CD4-positive, alpha-beta T cell treated with Interleukin-15 for 4 hours (primary cell): ENCODE data around the gene NAPSA.
"Not testable (repeated sequence)": the region's sequence is repeated elsewhere in the genome, so short reads cannot be mapped to it uniquely, and the experiment has no call there.

ENCODE experiments used
- DNase-seq: peaks from one replicate; pipeline ENCODE4 v3.0.0-alpha.2; 2020; ENCODE audit warnings: low spot score

Gene NAPSA

DNA sequence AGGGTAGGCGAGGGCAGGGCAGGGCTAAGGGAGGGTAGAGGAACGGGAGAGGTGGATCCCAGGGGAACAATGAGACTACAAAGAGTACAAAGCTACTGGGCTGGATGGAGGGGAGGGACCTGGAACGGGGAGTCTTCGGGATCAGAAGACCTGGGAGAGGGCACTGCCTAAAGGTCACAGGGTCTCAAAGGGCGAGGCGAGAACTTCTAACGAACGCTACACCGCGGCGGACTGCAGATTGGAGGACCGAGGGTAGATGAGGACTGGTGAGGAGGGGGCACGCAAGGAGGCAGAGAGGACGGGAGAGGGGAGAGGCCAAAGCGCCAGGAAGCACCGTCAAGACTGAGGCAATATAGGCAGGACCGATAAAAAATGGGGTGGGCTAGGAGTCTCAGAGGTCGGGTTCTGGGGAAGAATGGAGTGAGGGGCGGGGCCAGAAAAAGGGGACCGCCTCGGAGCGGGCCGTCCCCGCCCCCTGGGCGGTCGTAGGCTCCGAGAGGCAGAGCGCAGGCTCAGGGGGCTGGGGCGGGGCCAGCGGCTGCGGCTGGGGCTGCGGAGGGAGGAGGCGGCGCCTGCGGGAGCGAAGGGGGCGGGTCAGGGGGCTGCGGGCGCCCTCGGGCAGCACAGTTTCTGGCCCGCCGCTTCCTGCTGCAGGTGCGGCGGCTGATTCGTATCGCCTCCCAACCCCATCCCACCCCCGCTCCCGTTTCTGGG is 34.9 kb downstream of the NAPSA start:
- peak; percentile 66 for DNase-seq

DNA sequence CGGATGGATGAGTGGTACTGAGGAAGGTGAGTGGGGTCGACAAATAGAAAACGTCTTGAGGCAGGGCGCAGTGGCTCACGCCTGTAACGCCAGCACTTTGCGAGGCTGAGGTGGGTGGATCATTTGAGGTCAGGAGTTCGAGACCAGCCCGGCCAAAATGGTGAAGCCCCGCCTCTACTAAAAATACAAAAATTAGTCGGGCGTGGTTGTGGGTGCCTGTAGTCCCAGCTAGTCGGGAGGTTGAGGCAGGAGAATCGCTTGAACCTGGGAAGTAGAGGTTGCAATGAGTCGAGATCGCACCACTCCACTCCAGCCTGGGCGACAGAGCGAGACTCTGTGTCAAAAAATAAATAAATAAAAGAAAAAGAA is 35.5 kb downstream of the NAPSA start:
- DNase-seq: not testable (repeated sequence)

DNA sequence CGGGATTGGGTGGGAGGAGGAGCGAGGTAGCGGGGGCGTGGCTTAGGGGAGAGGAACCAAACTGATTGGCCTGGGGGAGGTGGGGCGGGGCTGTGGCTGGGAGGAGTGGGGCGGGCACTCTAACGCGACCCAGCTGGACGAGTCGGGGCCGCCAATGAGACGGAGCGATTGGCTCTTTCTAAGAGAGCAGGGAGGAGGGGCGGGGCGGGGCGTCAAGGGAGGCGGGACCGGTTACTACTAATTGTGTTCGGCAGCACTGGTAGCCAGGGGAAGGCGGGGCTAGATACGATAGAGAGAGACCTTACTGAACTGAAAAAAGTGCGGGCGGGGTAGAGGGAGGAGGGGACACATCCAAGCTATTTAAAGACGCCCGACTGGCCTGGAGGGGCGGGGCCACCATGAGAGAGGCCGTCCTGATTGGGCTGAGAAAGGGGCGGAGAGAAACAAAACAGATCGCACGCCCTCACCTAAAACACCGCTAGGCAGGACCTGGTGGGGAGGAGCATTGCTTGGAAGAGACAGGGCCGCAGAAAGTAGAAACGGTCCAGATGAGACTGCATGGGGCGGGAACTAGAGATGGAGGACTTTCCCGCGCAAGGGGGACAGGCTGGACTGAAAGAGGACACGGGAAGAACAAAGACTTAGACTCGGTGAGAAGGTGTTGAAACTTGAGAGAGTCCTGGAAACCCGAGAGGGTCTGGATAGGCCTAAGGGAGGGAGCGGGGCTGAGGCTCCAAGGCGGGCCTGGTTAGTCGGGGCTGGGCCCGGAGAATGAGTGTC is 36.1 kb downstream of the NAPSA start, which contains the start of gene KCNC3:
TSS of gene KCNC3 (minus strand) at position 232 of the 780 bp plus-strand sequence. CDS start 295 bp downstream, outside the sequence.
- peak; percentile 89 for DNase-seq

DNA sequence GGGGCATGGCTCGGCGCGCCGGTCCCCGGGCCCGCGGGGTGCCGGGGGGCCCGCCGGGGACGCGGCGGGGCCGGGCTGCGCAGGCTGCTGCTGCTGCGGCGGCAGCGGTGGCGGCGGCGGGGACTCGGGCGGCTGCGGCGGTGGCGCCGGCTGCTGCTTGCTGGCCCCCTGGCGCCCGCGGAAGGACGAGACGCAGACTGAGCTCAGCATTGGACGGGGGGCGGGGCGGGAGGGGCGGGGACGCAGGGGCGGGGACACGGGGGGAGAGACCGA is 36.6 kb downstream of the NAPSA start:
- no peak for DNase-seq

DNA sequence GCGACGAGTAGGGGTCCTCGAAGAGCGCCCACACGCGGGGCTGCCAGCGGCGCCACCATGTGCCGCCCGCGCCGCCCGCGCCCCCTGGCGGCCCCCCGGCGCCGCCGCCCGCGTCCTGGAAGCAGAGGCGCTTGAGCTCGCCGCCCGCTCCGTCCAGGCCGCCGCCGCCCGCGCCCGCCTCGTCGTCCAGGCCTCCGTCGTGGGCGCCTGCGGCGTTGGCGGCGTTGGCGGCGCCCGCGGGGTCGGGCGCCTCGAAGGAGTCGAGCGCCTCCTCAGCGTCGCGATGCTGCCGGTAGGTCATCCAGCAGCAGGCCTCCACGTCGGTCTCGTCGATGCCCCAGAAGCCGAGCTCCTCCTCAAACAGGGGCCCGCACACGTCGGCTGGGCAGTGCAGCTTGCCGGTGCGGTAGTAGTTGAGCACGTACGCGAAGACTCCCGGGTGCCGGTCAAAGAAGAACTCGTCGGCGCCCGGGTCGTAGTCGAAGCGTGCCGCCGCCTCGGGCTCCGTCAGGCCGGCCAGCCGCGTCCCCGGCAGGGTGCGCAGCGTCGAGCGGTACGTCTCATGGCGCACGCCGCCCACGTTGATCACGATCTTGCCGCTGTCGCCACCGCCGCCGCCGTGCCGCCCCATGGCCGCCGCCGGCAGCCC is 37.1 kb downstream of the NAPSA start:
- DNase-seq: no peak

DNA sequence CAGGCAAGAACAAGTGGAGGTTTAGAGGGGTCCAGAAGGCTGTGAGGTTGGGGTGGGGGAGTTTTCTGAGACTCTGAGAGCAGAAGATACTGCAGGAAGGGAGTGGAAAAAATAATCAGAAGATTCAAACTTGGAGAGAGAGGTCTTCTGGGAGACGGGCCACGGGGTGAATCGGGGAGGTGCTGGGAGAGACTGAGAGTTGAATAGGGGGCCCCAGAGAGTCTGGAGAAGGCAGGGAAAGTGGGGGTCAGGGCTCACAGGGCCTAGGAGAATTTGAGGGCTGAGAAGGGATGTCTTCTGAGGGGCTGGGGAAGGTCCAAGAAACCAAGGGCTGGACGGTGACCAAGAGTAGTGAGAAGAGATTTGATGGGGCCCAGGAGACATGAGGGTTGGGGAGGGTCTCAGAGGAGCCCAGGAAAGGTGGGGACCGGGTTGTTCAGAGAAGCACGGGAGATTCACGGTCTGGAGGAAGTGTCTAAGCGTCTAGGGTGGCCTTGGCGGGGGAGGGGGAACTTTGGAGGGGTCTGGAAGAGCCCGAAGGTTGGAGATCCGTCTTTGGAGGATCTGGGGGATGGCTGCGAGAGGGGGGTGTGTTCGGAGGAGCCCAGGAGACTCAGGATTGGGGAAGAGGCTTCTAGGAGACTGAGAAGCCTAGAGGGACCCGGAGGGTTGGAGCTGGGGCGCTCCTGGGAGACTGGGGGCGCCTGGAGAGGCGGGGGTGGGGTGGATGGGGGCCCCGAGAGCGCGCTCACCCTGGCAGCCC is 37.8 kb downstream of the NAPSA start:
- DNase-seq: no peak

DNA sequence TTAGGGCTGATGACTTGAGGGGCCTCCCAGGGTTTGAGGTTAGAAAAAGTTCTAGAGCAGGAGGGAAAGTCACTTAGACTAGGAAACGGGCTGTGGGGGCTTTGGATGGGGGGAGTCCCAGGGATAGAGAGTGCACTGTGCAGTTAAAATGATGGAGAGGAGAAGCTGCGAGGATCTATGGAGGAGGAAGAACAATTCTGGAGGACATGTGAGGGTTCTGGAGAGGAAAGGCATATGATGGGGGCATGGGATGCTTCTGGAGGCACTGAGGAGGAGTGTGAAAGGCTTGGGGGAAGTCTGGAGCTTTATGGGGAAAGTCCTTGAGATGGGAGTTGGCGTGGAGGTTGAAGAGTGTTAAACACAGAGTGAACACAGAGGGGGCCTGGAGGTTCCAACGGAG is 38.4 kb downstream of the NAPSA start:
- no peak for DNase-seq

DNA sequence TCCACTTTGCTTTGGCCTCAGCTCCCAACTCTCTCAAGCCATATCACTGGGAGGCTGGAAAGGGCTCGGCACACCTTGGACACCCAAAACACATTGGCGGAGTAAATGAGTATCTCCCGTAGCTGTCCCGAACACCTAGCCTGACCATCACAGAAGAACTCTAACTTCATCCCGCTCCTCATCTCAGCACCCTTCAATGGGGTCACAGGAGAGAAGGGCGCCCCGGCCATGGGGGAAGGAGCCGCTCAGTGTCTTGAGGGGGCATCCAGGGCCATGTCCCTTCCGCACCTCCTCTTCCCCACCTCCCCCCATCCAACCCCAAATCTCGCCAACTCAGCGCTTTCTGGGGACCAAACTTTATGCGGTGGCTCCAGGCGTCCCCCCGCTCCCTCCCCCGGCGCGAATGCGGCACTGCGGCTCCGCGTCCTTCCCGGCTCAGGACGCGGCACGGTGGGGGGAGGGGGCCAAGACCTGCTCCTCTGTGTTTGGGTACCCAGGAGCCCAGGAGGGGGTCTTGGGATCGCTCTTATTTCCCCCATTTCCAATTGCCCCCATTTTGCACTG is 39.3 kb downstream of the NAPSA start:
- DNase-seq: no peak

DNA sequence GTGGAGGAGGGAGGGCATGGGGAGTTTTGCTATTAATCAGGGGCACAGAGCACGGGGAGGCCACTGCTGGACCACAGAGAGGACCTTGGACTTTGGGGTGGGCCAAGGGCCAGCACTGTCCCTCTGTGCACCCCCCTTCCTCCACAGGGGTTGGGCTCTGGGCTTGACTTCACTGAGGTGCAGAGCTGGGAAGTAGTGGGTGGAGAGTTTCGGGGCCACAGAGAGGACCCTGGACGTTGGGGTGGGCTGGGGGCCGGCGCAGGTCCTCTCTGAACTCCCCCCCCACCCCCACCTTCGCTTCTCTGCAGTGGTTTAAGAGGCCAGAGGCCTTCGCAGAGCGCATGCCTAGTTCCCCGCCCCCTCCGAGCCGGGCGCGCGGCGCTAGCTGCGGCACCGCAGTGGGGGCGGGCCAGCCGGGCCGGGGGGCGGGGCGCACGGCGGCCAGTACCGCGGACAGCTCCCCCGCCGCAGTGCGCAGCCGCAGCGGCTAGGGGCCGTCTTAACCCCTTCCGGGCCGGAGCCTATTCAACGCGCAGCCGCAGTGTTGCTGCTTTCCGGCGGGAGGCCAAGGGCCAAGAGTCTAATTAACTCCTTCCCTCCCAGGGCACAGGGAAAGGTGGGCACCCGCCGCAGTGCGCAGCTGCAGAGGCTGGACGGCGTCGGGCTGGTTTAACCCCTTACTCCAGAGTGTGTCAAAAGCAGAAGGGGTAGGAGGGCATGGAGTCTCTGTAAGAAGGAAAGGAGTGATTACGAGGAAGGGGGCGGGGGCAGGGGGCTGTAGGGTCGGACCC is 39.9 kb downstream of the NAPSA start:
- DNase-seq: peak; percentile 56

DNA sequence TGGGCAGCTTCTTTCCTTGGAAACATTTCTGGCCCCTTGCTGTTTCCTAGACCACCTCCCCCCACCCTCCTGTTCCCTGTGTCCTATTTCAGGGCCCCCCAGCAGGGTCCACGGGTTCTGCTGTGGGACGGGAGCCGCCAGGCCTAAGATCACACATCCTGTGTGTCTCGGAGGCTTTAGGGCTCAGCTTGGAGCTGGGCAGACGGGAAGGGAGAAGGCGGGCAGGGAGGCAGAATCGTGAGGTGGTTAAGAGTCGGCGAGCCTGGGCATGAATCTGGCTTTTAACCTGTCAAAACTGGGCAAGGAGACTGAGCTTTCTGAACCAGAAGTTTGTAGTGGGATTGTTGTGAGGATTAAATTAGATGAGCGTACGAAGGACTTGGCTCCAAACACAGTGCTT is 41.1 kb downstream of the NAPSA start:
- DNase-seq: no peak

DNA sequence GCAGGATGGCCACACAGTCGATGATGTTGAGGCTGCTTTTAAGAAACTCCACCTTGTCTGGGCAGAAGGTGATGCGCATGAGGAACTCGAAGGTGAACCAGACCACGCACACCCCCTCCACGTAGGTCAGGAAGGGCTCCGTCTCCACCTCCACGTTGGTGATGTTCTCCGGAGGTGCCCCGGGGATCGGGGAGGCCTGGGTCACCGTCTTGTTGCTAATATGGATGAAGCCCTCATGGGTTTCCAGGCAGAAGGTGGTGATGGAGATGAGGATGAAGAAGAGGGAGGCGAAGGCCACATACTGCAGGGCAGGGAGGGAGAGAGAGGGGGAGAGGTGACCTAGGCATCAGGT is 41.7 kb downstream of the NAPSA start:
- no peak for DNase-seq

DNA sequence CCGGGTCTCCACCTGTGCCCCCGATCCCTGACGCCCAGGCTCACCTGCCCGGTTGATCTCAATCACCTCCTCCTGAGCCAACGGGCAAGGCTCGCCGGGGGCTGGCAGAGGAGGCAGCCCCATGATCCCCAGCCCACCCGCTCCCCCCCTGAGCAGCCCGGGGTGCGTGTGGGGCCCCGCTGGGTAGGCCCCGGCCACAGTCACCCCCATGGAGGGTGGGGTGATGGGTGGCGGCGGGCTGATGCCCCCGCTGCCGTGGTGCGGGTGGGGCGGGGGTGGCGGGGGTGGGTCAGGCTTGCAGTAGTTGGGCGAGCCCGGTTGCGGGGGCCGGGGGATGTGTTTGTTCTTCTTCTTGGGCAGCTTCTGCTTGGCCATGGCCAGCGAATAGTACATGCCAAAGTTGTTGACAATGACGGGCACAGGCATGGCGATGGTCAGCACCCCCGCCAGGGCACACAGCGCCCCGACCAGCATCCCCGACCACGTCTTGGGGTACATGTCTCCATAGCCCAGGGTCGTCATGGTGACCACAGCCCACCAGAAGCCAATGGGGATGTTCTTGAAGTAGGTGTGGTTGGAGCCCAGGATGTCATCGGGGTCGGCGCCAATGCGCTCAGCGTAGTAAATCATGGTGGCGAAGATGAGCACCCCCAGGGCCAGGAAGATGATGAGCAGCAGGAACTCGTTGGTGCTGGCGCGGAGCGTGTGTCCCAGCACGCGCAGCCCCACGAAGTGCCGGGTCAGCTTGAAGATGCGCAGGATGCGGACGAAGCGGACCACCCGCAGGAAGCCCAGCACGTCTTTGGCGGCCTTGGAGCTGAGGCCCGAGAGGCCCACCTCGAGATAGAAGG is 42.3 kb downstream of the NAPSA start:
- no peak for DNase-seq

DNA sequence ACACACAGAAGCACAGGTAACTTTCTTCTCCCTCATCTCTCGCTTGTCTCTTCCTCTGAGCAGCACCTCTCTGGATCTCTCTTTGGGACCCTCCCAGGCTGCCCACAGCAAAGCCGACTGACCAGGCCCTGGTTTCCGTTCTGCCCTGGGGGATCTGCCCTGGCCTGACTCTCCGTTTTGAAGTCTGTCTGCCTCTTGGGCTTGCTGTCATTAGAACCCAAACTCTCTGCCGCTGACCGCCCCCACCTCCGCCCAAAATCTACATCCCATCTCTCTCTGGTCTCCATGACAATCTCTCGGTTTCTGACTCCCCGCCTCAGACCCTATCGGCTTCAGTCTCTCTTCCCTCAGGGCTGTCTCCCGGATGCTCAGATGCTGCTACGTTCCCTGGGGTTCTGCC is 43.2 kb downstream of the NAPSA start:
- no peak for DNase-seq

DNA sequence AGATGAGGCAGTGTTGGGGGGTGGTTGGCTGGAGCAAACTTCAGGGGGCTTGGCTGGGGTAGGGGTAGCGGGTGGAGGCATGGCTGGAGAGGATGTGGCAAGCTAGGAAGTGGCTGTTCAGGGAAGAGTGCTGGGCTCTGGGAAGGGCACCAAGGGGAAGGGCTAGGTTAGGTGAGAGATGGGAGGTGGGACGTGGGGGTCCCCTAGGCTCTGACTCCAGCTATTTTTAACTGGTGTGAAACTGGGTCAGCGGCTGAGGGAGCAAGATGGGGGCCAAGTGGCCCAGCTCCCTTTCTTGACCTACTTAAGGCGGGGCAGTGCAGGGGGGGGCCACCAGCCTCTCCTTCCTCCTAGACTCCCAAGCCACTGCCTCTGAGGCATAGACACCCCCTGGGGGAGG is 43.6 kb downstream of the NAPSA start:
- DNase-seq: no peak

DNA sequence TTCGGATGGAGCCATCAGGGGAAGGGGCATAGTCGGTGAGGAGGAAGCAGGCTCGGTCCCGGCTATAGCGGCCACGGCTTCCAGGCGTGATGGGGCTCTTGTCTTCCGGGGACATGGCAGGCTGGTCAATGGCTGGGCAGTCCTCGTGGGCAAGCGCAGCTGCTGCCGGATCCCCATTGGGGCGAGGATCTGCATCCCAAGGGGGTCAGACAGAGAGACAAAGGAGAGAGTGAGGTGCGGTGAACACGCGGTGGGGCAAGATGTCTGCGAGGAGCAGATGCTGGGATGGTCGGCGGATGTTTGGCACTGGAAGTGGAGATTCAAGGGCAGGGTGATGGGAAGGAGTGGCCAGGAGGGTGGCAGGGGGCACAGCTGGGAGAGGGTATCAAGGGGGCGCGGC is 44.8 kb downstream of the NAPSA start:
- DNase-seq: no peak

DNA sequence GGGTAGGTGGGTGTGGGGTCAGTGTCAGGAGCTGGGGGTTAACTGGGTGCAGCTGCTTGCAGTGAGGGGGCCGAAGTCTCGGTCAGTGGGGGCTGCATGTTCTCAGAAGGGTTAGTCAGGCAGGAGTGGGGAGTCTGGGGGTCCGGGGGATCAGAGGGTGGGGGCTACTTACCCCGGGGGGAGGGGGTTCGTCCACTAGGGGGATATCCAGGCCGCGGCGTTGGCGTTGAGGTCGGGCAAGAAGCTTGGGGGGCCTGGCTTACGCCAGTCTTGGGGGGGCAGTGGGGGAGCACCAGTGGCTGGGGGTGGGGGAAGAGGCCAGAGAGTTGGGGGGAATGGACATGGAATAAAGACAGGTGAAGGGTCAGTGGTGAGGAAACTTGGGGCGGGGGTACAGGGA is 45.4 kb downstream of the NAPSA start:
- no peak for DNase-seq

DNA sequence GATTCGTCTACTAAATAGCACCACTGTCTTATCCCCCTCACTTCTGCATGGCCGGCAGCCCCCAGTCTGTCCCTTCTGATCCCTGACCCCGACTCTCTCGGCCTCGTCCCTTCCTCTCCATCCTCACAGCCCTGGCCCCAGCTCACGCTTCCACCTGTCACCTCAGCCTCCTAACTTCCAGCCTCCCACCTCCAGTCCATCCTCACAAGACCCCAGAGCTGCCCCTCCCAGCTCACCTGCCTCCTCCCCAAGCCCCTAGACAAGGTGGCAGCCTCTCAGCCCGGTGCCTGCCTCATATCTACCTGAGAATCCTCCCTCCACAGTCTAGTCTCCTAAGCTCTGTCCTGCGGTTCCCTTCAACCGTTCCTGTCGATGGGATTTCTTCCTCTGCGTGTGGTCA is 46.3 kb downstream of the NAPSA start:
- DNase-seq: no peak

DNA sequence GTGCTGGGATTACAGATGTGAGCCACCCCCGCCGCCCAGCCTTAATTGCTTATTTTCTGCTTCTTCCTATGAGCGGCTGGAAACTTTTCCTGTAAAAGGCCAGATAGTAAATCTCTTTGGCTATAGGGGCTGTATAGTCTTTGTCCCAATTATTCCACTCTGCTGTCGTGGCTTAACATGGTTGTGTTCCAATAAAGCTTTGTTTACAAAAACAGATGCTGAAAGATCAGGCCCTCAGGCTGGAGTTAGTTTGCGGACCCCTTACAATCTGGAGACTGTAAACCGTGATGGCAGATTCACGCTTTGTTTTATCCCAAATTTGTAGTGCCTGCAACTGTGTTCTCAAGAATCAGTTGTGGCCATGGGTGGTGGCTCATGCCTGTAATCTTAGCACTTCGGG is 47.0 kb downstream of the NAPSA start:
- DNase-seq: no peak

DNA sequence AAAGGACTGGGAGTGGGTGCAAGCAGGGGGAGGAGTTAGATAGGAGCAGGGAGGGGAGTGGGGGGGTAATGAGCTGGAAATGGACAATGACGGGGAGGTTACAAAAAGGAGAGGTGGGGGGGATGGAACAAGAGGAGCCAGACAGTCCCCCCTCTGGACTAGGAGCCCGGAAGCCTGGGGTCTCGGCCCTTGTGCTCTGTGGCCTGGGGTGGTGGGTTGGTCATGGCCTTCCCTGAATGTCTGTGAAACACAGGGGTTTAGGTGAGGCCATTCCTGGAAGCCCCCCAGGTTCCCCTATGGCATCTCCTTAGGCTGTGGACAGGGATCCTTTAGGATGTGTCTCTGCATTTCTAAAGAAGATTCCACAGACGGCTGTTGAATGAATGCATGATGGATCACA is 48.3 kb downstream of the NAPSA start:
- no peak for DNase-seq

DNA sequence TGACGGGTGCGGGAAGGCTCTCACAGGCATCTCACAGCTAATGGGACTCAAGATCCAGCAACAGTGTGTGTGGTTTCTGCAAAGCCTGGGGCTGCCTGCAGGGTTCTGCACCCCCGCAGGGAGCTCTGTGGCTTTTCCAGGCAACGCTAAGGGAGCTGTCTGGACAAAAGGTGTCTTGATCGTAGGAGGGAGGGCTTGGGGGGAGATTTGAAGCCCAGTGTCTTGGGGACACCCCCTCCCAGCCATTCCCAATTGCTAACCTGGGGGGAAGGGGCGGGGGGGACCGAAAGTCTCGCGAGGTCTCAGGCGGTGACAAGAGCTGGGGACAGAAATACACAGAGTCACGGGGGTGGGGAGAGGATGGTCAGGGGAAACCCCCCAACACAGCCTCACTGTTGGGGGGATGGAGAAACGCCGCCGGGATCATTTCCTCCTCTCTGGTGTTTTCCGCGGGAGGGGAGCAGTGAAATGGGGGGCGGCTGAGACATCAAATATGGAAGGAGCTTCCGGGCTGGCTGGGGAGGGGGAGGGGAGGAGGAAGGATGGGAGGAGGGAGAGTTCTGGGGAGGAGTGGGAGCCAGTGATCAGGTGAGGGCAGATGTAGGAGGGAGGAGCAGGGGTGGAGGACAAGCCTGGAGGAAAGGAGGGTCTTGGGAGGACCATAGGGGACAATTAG is 49.5 kb downstream of the NAPSA start:
- no peak for DNase-seq
